GM23338 (cell line): ENCODE results near the gene OBSL1. TPM values are rescaled to one million over a fixed set of nuclear protein-coding genes. Genes with fewer than 3 reads are reported as not detected.
A peak's percentile ranks its signal among the peaks of the same experiment; 100 is the strongest.

ENCODE experiments used
- ATAC-seq: fragments of 200-7000 bp; cut with Tn5 transposase; 3 replicates; pipeline ENCODE4 v1.9.1; 2020
- DNase-seq: peaks from one replicate; pipeline ENCODE4 v3.0.0-alpha.2; 2015; ENCODE audit warnings: low spot score
- H2AFZ ChIP-seq: fragments of 200-600 bp; sonication (generic); 2 replicates; pipeline ENCODE4 v1.8.0; 2016; ENCODE audit warnings: antibody characterized with exemption, mild to moderate bottlenecking, moderate library complexity
- H3F3A ChIP-seq: fragments of 200-600 bp; sonication (generic); replicated peaks from 2 replicates; pipeline ENCODE4 v1.8.0; 2017; ENCODE audit warnings: antibody characterized with exemption, mixed run types, low read depth
- H3K27ac ChIP-seq: fragments of 200-600 bp; sonication (generic); 2 replicates; pipeline ENCODE4 v1.6.1; 2016; ENCODE audit warnings: low read depth
- H3K27me3 ChIP-seq: fragments of 200-600 bp; sonication (generic); 2 replicates; pipeline ENCODE4 v1.8.0; 2016; ENCODE audit warnings: mild to moderate bottlenecking, mixed run types, moderate library complexity; ENCODE audit not compliant: insufficient read depth
- H3K36me3 ChIP-seq: fragments of 200-600 bp; sonication (generic); 2 replicates; pipeline ENCODE4 v1.8.0; 2016; ENCODE audit warnings: mild to moderate bottlenecking; ENCODE audit not compliant: insufficient read depth
- H3K4me1 ChIP-seq: fragments of 200-600 bp; sonication (generic); 2 replicates; pipeline ENCODE4 v1.8.0; 2016; ENCODE audit warnings: mild to moderate bottlenecking, moderate library complexity; ENCODE audit not compliant: insufficient read depth
- H3K4me2 ChIP-seq: fragments of 200-600 bp; sonication (generic); 2 replicates; pipeline ENCODE4 v1.7.1; 2017; ENCODE audit warnings: mixed run types
- H3K4me3 ChIP-seq: fragments of 200-600 bp; sonication (generic); 2 replicates; pipeline ENCODE4 v1.6.1; 2016; ENCODE audit warnings: mixed run types
- H3K79me2 ChIP-seq: fragments of 200-600 bp; sonication (generic); replicated peaks from 2 replicates; pipeline ENCODE4 v1.8.0; 2017; ENCODE audit warnings: mild to moderate bottlenecking; ENCODE audit not compliant: insufficient read depth
- H3K9me2 ChIP-seq: fragments of 200-600 bp; sonication (generic); 2 replicates; pipeline ENCODE4 v1.8.0; 2017; ENCODE audit not compliant: insufficient read depth
- H4K20me1 ChIP-seq: fragments of 200-600 bp; sonication (generic); replicated peaks from 2 replicates; pipeline ENCODE4 v1.8.0; 2017; ENCODE audit warnings: mild to moderate bottlenecking; ENCODE audit not compliant: insufficient read depth
- H3K27ac Mint-ChIP-seq: 2 replicates; pipeline ENCODE4 v1.8.0; 2020; ENCODE audit warnings: inconsistent platforms, mild to moderate bottlenecking, moderate library complexity, mixed read lengths
- H3K27me3 Mint-ChIP-seq: 3 replicates; pipeline ENCODE4 v1.8.0; 2022; ENCODE audit warnings: low read depth, mild to moderate bottlenecking, moderate library complexity, mixed read lengths, inconsistent platforms; ENCODE audit not compliant: insufficient read depth, poor library complexity
- H3K36me3 Mint-ChIP-seq: 3 replicates; pipeline ENCODE4 v1.8.0; 2021; ENCODE audit warnings: low read depth, mild to moderate bottlenecking, inconsistent platforms, moderate library complexity, mixed read lengths
- H3K4me1 Mint-ChIP-seq: 3 replicates; pipeline ENCODE4 v1.8.0; 2020; ENCODE audit warnings: mild to moderate bottlenecking, inconsistent platforms, mixed read lengths
- H3K4me3 Mint-ChIP-seq: 3 replicates; pipeline ENCODE4 v1.8.0; 2021; ENCODE audit warnings: moderate library complexity, mild to moderate bottlenecking, inconsistent platforms, mixed read lengths
- H3K9me3 Mint-ChIP-seq: 3 replicates; pipeline ENCODE4 v1.8.0; 2020; ENCODE audit warnings: moderate library complexity, mild to moderate bottlenecking, inconsistent platforms, mixed read lengths
- CREB1 ChIP-seq: fragments of 250-450 bp; sonication (Bioruptor Pico); IDR thresholded peaks from 2 replicates; pipeline ENCODE4 v1.5.0; 2020; ENCODE audit warnings: low read depth, mild to moderate bottlenecking, moderate library complexity
- CTCF ChIP-seq, 2 experiments: fragments of 200-600 bp in 1 of 2; sonication (generic) in 1 of 2; conservative IDR thresholded peaks; 2 replicates each; pipeline versions ENCODE4 v1.5.1 to v1.6.1; 2016 to 2017; ENCODE audit warnings: antibody characterized with exemption in 2 of 2, low read depth in 2 of 2, mild to moderate bottlenecking in 2 of 2, moderate library complexity in 1 of 2
- EZH2 ChIP-seq: fragments of 200-600 bp; sonication (generic); IDR thresholded peaks from one replicate; pipeline ENCODE4 v1.8.0; 2017; ENCODE audit warnings: antibody characterized with exemption, mild to moderate bottlenecking, low read depth; ENCODE audit not compliant: unreplicated experiment
- EZH2phosphoT487 ChIP-seq: fragments of 200-600 bp; sonication (generic); IDR thresholded peaks from one replicate; pipeline ENCODE4 v1.8.1; 2018; ENCODE audit warnings: antibody characterized with exemption; ENCODE audit not compliant: unreplicated experiment
- JUNB ChIP-seq: IDR thresholded peaks from one replicate; pipeline ENCODE4 v1.6.1; 2016; ENCODE audit warnings: antibody characterized with exemption; ENCODE audit not compliant: unreplicated experiment
- NANOG ChIP-seq: IDR thresholded peaks from 2 replicates; pipeline ENCODE4 v1.6.1; 2016; ENCODE audit warnings: antibody characterized with exemption, borderline replicate concordance
- POLR2AphosphoS5 ChIP-seq: IDR thresholded peaks from 2 replicates; pipeline ENCODE4 v1.6.1; 2016; ENCODE audit warnings: antibody characterized with exemption, low read depth
- STAT1 ChIP-seq: IDR thresholded peaks from one replicate; pipeline ENCODE4 v1.6.1; 2016; ENCODE audit warnings: antibody characterized with exemption; ENCODE audit not compliant: unreplicated experiment
- ZNF114 ChIP-seq: fragments of 250-450 bp; sonication (Bioruptor Pico); IDR thresholded peaks from 2 replicates; pipeline ENCODE4 v1.5.0; 2020; ENCODE audit warnings: mild to moderate bottlenecking, moderate library complexity
- ZNF331 ChIP-seq: fragments of 250-450 bp; sonication (Bioruptor Pico); IDR thresholded peaks from 2 replicates; pipeline ENCODE4 v1.5.0; 2020; ENCODE audit warnings: low read depth, mild to moderate bottlenecking, moderate library complexity
- polyA plus RNA-seq: library from polyadenylated mRNA; unstranded; fragments of >200 nt; fragmentation: Nextera tagmentation; extraction: Ambion mirVana; gene quantifications from 2 replicates; pipeline ENCODE4 v1.2.1, GENCODE V29; 2016
- total RNA-seq: library from RNA; depleted of rRNA; stranded (reverse); fragments of >200 nt; shearing (Covaris generic); gene quantifications from 2 replicates; pipeline ENCODE4 v1.2.3, GENCODE V29; 2014
- TF ChIP-seq, protein P1 (sequence below): fragments of 250-450 bp; sonication (Bioruptor Pico); IDR thresholded peaks from 2 replicates; pipeline ENCODE4 v1.5.0; 2020; ENCODE audit warnings: mild to moderate bottlenecking, moderate library complexity
- TF ChIP-seq, protein P2 (sequence below): IDR thresholded peaks from one replicate; pipeline ENCODE4 v1.6.1; 2018; ENCODE audit warnings: antibody characterized with exemption; ENCODE audit not compliant: unreplicated experiment
- TF ChIP-seq, protein P3 (sequence below): IDR thresholded peaks from 2 replicates; pipeline ENCODE4 v1.6.1; 2016; ENCODE audit warnings: antibody characterized with exemption

The OBSL1 gene
- total and polyA plus RNA-seq, 2 experiments from 2014 or later = 94.9 to 207 TPM

GRCh38 chr2:219512524-219513216, 58.7 kb downstream of the OBSL1 start:
- Histone ChIP-seq H3K4me3 (peak overlapping the region; percentile 43; the same call in 1 of the 2 replicates), H3K9me2 (no peaks in the 10 kb centered on the region), H3K27me3 (peaks cover 72% of the 10 kb centered on the region), H3F3A (peaks cover 4% of the 10 kb centered on the region; the same call in 1 of the 2 replicates), H3K79me2 (no peaks in the 10 kb centered on the region), H4K20me1 (no peaks in the 10 kb centered on the region), H3K27ac (no peak overlapping the region), H3K36me3 (no peaks in the 10 kb centered on the region), H3K4me1 (peaks cover 51% of the 10 kb centered on the region), H2AFZ (no peak overlapping the region), H3K4me2 (peak overlapping the region; percentile 73)
- H3K9me3 Mint-ChIP-seq = no peaks in the 10 kb centered on the region
- peaks cover 73% of the 10 kb centered on the region for H3K4me1 Mint-ChIP-seq
- H3K36me3 Mint-ChIP-seq = no peaks in the 10 kb centered on the region
- peak overlapping the region; percentile 49; the same call in 1 of the 3 replicates for H3K4me3 Mint-ChIP-seq
- peaks cover 73% of the 10 kb centered on the region for H3K27me3 Mint-ChIP-seq
- DNase-seq (peak; percentile 46), ATAC-seq (no peak)
- TF ChIP-seq EZH2phosphoT487 (no peak), STAT1 (no peak), CTCF (conservative IDR thresholded peaks at IDR 0.05; ENCODE audit: low read depth in 2 of 2) (no peak), ZNF331 (CRISPR knock-in tag) (no peak), ZNF114 (CRISPR knock-in tag) (no peak), CREB1 (CRISPR knock-in tag) (no peak), POLR2AphosphoS5 (no peak), JUNB (no peak), NANOG (no peak), EZH2 (no peak)
- TF ChIP-seq, protein P1, sequence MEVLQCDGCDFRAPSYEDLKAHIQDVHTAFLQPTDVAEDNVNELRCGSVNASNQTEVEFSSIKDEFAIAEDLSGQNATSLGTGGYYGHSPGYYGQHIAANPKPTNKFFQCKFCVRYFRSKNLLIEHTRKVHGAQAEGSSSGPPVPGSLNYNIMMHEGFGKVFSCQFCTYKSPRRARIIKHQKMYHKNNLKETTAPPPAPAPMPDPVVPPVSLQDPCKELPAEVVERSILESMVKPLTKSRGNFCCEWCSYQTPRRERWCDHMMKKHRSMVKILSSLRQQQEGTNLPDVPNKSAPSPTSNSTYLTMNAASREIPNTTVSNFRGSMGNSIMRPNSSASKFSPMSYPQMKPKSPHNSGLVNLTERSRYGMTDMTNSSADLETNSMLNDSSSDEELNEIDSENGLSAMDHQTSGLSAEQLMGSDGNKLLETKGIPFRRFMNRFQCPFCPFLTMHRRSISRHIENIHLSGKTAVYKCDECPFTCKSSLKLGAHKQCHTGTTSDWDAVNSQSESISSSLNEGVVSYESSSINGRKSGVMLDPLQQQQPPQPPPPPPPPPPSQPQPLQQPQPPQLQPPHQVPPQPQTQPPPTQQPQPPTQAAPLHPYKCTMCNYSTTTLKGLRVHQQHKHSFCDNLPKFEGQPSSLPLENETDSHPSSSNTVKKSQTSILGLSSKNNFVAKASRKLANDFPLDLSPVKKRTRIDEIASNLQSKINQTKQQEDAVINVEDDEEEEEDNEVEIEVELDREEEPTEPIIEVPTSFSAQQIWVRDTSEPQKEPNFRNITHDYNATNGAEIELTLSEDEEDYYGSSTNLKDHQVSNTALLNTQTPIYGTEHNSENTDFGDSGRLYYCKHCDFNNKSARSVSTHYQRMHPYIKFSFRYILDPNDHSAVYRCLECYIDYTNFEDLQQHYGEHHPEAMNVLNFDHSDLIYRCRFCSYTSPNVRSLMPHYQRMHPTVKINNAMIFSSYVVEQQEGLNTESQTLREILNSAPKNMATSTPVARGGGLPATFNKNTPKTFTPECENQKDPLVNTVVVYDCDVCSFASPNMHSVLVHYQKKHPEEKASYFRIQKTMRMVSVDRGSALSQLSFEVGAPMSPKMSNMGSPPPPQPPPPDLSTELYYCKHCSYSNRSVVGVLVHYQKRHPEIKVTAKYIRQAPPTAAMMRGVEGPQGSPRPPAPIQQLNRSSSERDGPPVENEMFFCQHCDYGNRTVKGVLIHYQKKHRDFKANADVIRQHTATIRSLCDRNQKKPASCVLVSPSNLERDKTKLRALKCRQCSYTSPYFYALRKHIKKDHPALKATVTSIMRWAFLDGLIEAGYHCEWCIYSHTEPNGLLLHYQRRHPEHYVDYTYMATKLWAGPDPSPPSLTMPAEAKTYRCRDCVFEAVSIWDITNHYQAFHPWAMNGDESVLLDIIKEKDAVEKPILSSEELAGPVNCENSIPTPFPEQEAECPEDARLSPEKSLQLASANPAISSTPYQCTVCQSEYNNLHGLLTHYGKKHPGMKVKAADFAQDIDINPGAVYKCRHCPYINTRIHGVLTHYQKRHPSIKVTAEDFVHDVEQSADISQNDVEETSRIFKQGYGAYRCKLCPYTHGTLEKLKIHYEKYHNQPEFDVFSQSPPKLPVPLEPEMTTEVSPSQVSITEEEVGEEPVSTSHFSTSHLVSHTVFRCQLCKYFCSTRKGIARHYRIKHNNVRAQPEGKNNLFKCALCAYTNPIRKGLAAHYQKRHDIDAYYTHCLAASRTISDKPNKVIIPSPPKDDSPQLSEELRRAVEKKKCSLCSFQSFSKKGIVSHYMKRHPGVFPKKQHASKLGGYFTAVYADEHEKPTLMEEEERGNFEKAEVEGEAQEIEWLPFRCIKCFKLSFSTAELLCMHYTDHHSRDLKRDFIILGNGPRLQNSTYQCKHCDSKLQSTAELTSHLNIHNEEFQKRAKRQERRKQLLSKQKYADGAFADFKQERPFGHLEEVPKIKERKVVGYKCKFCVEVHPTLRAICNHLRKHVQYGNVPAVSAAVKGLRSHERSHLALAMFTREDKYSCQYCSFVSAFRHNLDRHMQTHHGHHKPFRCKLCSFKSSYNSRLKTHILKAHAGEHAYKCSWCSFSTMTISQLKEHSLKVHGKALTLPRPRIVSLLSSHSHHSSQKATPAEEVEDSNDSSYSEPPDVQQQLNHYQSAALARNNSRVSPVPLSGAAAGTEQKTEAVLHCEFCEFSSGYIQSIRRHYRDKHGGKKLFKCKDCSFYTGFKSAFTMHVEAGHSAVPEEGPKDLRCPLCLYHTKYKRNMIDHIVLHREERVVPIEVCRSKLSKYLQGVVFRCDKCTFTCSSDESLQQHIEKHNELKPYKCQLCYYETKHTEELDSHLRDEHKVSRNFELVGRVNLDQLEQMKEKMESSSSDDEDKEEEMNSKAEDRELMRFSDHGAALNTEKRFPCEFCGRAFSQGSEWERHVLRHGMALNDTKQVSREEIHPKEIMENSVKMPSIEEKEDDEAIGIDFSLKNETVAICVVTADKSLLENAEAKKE (CRISPR knock-in tag) = no peak
- TF ChIP-seq, protein P2, sequence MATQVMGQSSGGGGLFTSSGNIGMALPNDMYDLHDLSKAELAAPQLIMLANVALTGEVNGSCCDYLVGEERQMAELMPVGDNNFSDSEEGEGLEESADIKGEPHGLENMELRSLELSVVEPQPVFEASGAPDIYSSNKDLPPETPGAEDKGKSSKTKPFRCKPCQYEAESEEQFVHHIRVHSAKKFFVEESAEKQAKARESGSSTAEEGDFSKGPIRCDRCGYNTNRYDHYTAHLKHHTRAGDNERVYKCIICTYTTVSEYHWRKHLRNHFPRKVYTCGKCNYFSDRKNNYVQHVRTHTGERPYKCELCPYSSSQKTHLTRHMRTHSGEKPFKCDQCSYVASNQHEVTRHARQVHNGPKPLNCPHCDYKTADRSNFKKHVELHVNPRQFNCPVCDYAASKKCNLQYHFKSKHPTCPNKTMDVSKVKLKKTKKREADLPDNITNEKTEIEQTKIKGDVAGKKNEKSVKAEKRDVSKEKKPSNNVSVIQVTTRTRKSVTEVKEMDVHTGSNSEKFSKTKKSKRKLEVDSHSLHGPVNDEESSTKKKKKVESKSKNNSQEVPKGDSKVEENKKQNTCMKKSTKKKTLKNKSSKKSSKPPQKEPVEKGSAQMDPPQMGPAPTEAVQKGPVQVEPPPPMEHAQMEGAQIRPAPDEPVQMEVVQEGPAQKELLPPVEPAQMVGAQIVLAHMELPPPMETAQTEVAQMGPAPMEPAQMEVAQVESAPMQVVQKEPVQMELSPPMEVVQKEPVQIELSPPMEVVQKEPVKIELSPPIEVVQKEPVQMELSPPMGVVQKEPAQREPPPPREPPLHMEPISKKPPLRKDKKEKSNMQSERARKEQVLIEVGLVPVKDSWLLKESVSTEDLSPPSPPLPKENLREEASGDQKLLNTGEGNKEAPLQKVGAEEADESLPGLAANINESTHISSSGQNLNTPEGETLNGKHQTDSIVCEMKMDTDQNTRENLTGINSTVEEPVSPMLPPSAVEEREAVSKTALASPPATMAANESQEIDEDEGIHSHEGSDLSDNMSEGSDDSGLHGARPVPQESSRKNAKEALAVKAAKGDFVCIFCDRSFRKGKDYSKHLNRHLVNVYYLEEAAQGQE = no peak
- TF ChIP-seq, protein P3, sequence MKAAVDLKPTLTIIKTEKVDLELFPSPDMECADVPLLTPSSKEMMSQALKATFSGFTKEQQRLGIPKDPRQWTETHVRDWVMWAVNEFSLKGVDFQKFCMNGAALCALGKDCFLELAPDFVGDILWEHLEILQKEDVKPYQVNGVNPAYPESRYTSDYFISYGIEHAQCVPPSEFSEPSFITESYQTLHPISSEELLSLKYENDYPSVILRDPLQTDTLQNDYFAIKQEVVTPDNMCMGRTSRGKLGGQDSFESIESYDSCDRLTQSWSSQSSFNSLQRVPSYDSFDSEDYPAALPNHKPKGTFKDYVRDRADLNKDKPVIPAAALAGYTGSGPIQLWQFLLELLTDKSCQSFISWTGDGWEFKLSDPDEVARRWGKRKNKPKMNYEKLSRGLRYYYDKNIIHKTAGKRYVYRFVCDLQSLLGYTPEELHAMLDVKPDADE = no peak
- H3K27ac Mint-ChIP-seq = no peak overlapping the region
